ENCODE data around the gene RAVER2. TPM values are rescaled to one million over a fixed set of nuclear protein-coding genes. Genes with fewer than 3 reads are reported as not detected.

The RAVER2 gene
- total RNA-seq, 1 experiment from 2014 or later: 15.1 TPM

- no peaks in the 10 kb centered on the region for H3K36me3 ChIP-seq (ENCODE audit: control insufficient read depth, insufficient read depth, low read length)
- ATAC-seq: no peak
- no peak overlapping the region for H3K27ac ChIP-seq (ENCODE audit: low read length)
- POLR2A ChIA-PET: no interaction called here
- no peak for DNase-seq (ENCODE audit: low read depth, low spot score)
- BruUV-seq (replicated peaks): no TSS peak
- no peaks in the 10 kb centered on the region for H3K4me1 ChIP-seq (ENCODE audit: control insufficient read depth, insufficient read depth, low read length)
- CTCF ChIA-PET: no interaction called here
- H3K4me3 ChIP-seq (ENCODE audit: low read depth in 2 of 2, low read length in 2 of 2): no peak overlapping the region
- in situ Hi-C loops (cut with HindIII; ENCODE audit: low pct_unique_long_range_greater_than_20kb, low sequenced_read_pairs) (loop anchor here (25.0 kb wide), 1 partner anchor 107 kb away; no protein-coding TSS in a partner anchor), intact Hi-C loops (cut with micrococcal nuclease; ENCODE audit: unreplicated experiment) (no loop called here)
- TF ChIP-seq REST (IDR thresholded peaks at IDR 0.05; ENCODE audit: insufficient read depth in 1 of 2, low read depth in 2 of 2, low read length in 1 of 2): no peak
- TF ChIP-seq POLR2AphosphoS5 (IDR thresholded peaks at IDR 0.05; ENCODE audit: low read depth, low read length): no peak
- TF ChIP-seq, protein P1, sequence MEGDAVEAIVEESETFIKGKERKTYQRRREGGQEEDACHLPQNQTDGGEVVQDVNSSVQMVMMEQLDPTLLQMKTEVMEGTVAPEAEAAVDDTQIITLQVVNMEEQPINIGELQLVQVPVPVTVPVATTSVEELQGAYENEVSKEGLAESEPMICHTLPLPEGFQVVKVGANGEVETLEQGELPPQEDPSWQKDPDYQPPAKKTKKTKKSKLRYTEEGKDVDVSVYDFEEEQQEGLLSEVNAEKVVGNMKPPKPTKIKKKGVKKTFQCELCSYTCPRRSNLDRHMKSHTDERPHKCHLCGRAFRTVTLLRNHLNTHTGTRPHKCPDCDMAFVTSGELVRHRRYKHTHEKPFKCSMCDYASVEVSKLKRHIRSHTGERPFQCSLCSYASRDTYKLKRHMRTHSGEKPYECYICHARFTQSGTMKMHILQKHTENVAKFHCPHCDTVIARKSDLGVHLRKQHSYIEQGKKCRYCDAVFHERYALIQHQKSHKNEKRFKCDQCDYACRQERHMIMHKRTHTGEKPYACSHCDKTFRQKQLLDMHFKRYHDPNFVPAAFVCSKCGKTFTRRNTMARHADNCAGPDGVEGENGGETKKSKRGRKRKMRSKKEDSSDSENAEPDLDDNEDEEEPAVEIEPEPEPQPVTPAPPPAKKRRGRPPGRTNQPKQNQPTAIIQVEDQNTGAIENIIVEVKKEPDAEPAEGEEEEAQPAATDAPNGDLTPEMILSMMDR (IDR thresholded peaks at IDR 0.05): no peak
- TF ChIP-seq SIN3A (IDR thresholded peaks at IDR 0.05; ENCODE audit: borderline replicate concordance, insufficient read depth, low read depth, low read length): no peak
- no peak for TF ChIP-seq TCF7L2 (IDR thresholded peaks at IDR 0.05; ENCODE audit: low read depth, low read length)
- H3K9me3 ChIP-seq (ENCODE audit: control insufficient read depth, insufficient read depth, low read depth, low read length): no peaks in the 10 kb centered on the region
- H3K27me3 ChIP-seq (ENCODE audit: control insufficient read depth, insufficient read depth, low read length): no peaks in the 10 kb centered on the region
Observed at GRCh38 chr1:64705591-64705990, 39.3 kb upstream of the RAVER2 start.

DNA sequence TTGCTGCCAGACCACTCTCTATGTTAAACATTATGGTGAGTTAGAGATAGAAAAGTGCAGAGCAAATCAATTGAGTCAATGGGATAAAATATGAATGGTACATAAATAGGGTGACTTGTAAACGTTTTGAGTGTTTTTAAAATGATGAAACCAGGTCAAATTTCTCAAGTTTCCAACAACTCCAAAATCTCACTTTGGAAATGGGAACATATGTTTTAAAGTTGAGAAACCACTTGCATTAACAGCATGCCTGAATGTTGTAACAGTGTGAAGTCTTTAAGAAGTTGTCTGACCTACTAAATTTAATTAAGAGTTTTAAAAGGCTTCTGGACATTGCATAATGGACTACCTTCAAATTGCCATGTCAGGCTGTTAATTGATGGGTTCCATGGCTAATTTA, 33.6 kb upstream of the RAVER2 start:
- no peaks in the 10 kb centered on the region for H3K9me3 ChIP-seq (ENCODE audit: control insufficient read depth, insufficient read depth, low read depth, low read length)
- intact Hi-C loops (cut with micrococcal nuclease; ENCODE audit: unreplicated experiment) (no loop called here), in situ Hi-C loops (cut with HindIII; ENCODE audit: low pct_unique_long_range_greater_than_20kb, low sequenced_read_pairs) (loop anchor here (25.0 kb wide), 1 partner anchor 101 kb away; no protein-coding TSS in a partner anchor)
- ATAC-seq (no peak), DNase-seq (ENCODE audit: low read depth, low spot score) (no peak)
- ChIA-PET CTCF (no interaction called here), POLR2A (no interaction called here)
- H3K27ac ChIP-seq (ENCODE audit: low read length): no peak overlapping the region
- TF ChIP-seq REST (IDR thresholded peaks at IDR 0.05; ENCODE audit: insufficient read depth in 1 of 2, low read depth in 2 of 2, low read length in 1 of 2): no peak
- no peak for TF ChIP-seq TCF7L2 (IDR thresholded peaks at IDR 0.05; ENCODE audit: low read depth, low read length)
- TF ChIP-seq, protein P1 (IDR thresholded peaks at IDR 0.05): no peak
- TF ChIP-seq SIN3A (IDR thresholded peaks at IDR 0.05; ENCODE audit: borderline replicate concordance, insufficient read depth, low read depth, low read length): no peak
- no peak for TF ChIP-seq POLR2AphosphoS5 (IDR thresholded peaks at IDR 0.05; ENCODE audit: low read depth, low read length)
- H3K4me3 ChIP-seq (ENCODE audit: low read depth in 2 of 2, low read length in 2 of 2): no peak overlapping the region
- no peaks in the 10 kb centered on the region for H3K27me3 ChIP-seq (ENCODE audit: control insufficient read depth, insufficient read depth, low read length)
- no peaks in the 10 kb centered on the region for H3K4me1 ChIP-seq (ENCODE audit: control insufficient read depth, insufficient read depth, low read length)
- no peaks in the 10 kb centered on the region for H3K36me3 ChIP-seq (ENCODE audit: control insufficient read depth, insufficient read depth, low read length)
- no TSS peak for BruUV-seq (replicated peaks)
